Endometrial microvascular endothelial cells (primary cell): ENCODE results near the gene BCAS3. TPM values are rescaled to one million over a fixed set of nuclear protein-coding genes. Genes with fewer than 3 reads are reported as not detected.

ENCODE experiments used
- in situ Hi-C: cut with HindIII; loops from 2 replicates; pipeline ENCODE4 v1.10.0; 2017; ENCODE audit warnings: low sequenced_read_pairs, low pct_unique_long_range_greater_than_20kb; ENCODE audit errors: inconsistent ontology term
- total RNA-seq: library from RNA; depleted of rRNA; stranded (reverse); fragments of >200 nt; gene quantifications from one replicate; pipeline ENCODE4 v1.2.3, GENCODE V29; 2015; ENCODE audit errors: inconsistent ontology term

The BCAS3 gene
- total RNA-seq, 1 donor from 2014 or later, result 21.2 TPM

- in situ Hi-C loops, result no loop called here
These were observed 388.4 kb downstream of the BCAS3 start for GRCh38 chr17:61066062-61066461.

DNA sequence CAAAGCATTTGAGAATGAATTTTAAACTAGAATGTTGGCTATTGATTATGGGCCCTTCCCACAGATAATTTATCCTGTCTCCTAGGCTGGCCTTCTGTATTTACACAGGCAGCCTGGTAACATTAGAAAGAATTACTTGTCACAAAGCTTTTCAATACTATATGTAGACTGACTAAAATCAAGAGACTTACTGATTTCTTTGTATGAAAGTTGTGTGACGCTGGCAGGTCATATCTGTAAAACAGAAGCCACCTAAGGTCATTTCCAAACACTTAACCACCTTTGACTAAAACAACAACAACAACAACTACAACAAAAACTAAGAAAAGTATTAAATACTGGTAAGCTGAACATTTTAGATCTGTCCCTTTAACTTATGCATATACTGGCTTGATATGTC is 393.0 kb downstream of the BCAS3 start:
- in situ Hi-C loops, result no loop called here

DNA sequence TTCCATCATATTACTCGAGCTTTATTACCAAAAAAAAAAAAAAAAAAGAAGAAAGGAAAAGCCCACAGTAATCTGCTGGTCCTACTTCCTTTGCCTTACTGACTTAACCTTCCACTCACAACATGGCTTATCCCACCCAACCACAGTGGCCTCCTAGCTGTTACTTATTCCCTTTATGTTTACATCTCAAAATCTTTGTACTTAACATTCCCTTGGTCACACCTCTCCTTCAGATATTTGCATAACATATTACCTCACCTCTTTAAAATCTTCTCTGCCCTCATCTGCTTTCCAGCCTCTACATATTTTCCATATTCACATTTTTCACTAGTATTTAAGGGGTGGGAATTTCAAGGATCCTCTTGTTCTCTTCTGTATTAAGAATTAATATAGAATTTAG is 395.0 kb downstream of the BCAS3 start:
- in situ Hi-C loops, result no loop called here

- in situ Hi-C loops, result no loop called here
These were observed 395.5 kb downstream of the BCAS3 start for GRCh38 chr17:61073131-61073530.

DNA sequence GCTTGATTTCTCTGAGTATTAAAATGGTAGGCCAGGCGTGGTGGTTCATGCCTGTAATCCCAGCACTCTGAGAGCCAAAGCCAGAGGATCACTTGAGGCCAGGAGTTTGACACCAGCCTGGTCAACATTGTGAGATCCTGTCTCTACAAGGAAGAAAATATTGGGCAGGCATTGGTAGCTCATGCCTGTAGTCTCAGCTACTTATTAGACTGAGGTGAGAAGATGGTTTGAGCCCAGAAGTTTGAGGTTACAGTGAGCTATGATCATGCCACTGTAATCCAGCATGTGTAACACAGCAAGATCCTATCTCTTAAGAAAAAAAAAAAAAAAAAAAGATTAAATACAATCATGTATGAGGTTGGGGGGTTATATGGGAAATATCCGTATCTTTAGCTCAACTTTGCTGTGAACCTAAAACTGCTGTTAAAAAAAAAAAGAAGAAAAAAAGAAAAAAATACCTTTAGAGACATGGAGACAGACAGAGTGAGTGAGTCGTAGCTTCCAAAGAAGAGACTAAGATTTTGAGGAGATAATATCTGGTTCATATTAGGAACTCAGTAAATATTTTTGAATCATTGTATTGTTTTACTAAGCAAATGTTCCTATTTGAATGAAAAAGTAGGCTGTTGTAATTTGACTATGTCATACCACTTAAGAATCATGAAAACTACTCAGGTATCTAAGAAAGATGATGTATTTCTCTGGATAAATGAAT is 396.3 kb downstream of the BCAS3 start:
- in situ Hi-C loops, result no loop called here

DNA sequence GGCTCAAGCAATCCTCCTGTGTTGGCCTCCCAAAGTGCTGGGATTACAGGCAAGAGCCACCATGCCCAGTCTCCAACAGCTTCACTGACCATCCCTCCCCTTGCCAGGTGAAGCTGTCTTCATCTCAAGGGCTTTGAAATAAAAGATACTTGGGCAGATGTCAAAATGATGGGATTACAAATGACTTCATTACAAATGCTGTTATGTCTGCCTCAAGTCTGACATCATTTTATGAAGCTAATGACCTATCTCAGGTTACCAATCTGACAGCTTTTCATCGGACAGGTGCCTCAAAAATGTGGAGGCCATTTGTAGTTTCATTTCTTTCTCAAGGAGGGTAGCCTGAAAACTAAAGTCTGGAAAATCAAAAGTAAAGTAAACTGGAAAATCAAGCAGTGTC is 398.3 kb downstream of the BCAS3 start:
- in situ Hi-C loops, result no loop called here

DNA sequence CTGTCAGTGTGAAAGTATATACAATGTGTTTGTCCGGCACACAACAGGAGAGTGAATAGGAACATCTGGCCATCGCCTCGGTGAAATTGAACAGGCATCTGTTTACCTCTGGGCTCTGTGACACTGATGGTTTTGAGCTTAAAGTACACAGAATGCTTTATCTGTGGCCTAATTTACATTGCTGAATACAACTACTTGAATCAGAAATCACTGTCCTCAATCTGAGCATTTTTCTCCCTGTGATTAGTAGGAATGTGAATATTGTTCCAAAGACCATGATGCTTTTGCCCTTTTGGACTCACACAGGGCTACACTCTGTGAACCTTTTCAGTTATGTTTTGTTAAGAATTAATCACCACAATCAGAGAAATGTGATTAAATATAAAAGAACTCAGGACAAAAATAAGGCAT is 399.0 kb downstream of the BCAS3 start:
- in situ Hi-C loops, result no loop called here

DNA sequence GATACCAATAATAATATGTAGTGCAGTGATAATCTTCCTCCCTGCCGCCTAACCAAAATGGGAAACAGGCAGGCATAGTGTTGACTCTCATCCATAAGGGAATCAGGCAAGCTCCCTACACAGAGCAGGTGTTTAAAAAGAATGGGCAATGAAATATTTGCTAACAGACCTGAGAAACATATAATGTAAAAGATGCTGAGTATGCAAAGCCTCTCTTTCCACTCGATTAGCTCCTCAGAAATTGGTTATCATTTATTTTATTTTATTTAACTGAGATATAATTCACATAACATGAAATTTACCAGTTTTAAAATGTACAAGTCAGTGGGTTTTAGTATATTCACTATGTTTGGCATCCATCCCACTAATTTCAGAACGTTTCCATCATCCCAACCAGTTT is 404.3 kb downstream of the BCAS3 start:
- in situ Hi-C loops, result no loop called here

GRCh38 chr17:61084260-61084659 is 406.6 kb downstream of the BCAS3 start:
- in situ Hi-C loops, result no loop called here

DNA sequence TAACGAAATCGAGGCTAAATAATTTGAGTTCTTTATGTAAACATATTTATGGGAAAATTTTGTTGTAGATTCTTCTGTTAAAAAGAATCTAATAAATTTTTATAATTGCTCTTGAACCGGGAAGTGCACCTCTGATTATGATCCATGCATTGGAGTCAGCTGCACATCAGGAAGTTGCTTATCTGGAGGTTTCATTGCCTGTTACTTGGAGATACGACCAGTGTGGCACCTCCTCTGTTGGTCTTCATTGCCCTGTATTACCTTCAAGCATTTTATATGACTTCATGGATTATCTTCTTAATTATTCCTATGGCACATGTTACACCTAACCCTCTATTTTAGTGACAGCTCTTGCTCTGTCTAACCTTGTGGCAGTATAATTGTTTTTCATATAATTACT is 409.4 kb downstream of the BCAS3 start:
- in situ Hi-C loops, result no loop called here

DNA sequence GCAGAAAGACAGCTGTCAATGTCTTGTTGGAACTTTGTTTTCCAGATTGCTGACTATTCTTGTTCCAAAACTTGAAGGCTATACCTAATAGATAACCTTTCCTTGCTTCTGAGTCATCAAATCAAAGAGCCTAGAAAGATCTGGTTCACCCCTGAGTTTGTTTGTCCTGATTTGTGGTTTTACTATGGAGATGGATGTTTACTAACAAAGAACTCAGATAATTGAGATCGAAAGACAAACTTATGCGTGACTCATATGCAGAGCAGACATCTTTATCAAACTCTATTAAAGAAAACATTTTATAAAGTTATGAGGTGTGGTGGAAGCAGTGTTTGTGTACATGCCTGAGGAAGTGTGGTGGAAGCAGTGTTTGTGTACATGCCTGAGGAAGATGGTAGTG is 410.9 kb downstream of the BCAS3 start:
- in situ Hi-C loops, result no loop called here

- in situ Hi-C loops, result no loop called here
These were observed 413.4 kb downstream of the BCAS3 start for GRCh38 chr17:61091096-61091495.

- in situ Hi-C loops, result no loop called here
These were observed 420.1 kb downstream of the BCAS3 start for GRCh38 chr17:61097781-61098180.

- in situ Hi-C loops, result no loop called here
These were observed 428.7 kb downstream of the BCAS3 start for GRCh38 chr17:61106354-61106753.

GRCh38 chr17:61116577-61116976 is 438.9 kb downstream of the BCAS3 start:
- in situ Hi-C loops, result no loop called here

DNA sequence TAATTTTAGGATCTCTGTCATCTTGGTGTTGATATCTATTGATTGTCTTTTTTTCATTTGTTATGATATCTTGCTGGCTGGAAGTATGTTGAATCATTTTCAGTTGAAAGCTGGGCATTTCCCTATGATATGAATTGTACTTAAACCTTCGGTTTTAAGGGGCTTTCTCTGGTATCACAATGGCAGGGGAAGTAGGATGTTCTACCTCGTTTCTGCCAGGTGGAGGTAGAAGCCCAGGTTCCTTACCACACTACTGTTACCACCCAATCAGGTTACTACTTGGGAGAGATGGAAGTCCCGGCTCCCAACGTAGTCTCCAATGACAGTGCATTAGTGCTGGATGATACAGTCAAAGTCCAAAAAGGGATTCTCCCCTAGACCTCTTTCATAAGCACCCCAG is 440.3 kb downstream of the BCAS3 start:
- in situ Hi-C loops, result no loop called here

DNA sequence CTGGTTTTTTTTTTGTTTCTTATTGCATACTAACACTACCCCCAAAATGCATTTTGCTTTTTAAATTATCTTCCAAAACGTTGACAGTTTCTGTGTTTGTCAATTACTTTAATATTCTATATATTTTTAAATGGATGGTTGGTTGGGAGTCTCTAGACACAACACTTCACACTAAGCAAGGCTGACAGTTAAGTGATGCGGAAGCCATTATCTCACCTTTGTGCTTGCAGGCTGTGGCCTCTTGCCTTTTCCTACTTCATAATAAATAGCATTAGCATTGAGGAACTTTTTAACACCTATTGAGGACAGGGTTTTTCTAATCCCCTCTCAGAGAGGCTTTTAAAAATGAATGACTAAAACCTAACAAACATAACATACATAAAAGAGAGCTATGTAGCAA is 441.2 kb downstream of the BCAS3 start:
- in situ Hi-C loops, result no loop called here

DNA sequence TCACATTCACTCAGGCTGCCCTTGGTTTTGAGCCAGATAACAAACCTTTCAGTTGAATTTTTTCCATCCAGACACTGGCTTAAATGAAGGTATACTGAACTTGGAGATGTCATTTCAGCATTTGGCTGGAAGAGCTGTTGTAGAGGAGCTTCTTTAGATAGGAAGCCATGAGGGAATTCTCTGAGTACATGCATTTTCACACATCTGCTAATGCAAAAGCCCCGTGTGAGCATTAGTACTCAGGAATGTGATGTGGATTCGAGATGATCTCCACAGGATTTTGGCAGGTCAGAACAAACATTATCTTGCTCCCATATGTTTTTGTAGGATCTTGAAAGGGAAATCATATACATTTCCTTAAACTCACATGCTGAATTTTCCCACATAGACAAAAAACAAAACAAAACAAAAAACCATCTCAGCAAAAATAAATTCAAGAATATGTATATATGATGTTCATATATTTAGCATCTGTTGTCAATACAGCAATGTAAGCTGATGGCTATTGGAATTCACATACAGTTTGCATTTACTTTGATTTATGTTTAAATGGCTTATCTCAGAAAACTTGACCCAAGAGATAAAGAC is 444.8 kb downstream of the BCAS3 start:
- in situ Hi-C loops, result no loop called here

DNA sequence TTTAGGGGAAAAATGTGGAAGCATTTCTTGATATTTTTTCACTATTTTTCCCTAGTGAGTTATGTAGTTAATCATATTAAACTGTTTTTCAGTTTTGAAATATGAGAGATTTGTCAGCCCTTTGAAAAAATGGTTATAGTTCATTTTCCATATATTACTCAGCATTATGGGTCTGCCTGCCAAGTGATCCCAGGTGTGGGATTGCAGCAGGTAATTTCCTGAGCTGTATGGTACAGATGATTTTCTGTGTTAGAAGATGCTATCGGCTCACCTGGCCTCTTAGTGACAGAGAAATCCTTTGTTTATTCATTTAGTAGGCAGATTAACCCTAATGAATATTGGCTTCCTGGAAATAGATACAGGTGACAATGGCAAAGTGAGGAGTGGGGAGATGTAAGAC is 446.9 kb downstream of the BCAS3 start:
- in situ Hi-C loops, result no loop called here

- in situ Hi-C loops, result no loop called here
These were observed 449.0 kb downstream of the BCAS3 start for GRCh38 chr17:61126473-61127249.
